ENCODE data around the gene TCF7L2.

GRCh38 chr10:113094114-113094486 lies 144.1 kb downstream of the TCF7L2 start:
- TF ChIP-seq POLR2A (IDR thresholded peaks at IDR 0.05) (no peak), CTCF (IDR thresholded peaks at IDR 0.05) (no peak)

All from tibial nerve (tissue), 3 donors.